HG02943 (cell line): ENCODE data around the gene C10orf67.

Source experiments
- ATAC-seq: cut with Tn5 transposase; IDR thresholded peaks from one replicate; pipeline ENCODE4 v1.9.1; 2021; ENCODE audit warnings: mild to moderate bottlenecking, low read depth, moderate library complexity; ENCODE audit not compliant: unreplicated experiment

C10orf67 gene

DNA sequence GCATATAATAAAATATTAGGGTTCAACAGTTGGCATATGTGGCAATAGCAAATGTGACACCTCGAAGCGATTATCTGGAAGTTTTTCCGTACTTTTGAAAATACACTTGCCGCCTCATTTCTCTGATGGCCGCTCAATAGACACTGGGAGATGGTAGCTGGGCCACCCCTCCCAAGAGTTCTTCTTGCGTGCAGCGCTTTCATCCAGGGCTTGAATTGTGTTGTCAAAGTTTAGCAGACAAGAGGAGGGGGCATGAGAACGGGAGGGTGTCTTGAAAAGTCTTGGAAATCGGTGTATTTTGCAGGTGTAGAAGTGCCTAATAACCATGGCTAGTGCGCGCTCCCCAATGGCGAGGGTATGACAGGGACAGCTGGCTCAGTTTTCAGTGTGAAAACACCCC lies 144.0 kb downstream of the C10orf67 start:
- no peak for ATAC-seq

DNA sequence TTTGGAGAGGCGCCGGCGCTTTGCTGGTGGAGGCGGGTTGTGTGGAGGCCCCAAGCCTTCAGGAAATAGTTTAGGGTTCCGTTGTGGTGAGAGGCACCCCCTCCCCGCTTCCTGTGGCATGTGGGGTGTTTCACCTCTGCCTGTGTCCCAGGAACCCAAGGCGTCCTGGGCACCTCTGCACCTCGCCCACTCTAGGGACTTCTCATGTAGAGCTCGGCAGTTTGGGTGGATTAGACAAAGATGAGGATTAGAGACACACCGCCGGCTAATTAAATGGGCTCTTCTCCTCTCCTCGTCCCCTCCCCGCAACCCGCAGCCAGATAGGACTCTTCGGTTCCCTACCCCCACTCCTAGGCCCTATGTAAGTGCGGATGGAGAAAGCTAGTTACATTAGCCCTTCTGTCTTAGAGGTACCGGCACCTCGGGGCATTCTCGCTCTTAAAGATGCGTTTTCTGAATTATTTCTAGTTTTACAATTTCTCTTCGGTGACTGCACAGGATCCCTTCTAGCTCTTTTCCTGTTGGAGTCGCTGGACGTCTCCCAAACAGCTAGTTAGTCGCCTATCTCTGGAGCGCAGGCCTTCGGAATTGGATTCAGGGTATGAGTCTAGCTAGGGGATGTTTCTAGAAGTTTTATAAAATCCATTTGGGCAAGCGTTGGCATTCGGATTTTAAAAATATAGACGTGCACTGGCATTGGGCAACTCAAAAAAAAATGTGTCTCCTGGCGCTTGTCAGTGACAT lies 144.7 kb downstream of the C10orf67 start:
- ATAC-seq, result no peak

DNA sequence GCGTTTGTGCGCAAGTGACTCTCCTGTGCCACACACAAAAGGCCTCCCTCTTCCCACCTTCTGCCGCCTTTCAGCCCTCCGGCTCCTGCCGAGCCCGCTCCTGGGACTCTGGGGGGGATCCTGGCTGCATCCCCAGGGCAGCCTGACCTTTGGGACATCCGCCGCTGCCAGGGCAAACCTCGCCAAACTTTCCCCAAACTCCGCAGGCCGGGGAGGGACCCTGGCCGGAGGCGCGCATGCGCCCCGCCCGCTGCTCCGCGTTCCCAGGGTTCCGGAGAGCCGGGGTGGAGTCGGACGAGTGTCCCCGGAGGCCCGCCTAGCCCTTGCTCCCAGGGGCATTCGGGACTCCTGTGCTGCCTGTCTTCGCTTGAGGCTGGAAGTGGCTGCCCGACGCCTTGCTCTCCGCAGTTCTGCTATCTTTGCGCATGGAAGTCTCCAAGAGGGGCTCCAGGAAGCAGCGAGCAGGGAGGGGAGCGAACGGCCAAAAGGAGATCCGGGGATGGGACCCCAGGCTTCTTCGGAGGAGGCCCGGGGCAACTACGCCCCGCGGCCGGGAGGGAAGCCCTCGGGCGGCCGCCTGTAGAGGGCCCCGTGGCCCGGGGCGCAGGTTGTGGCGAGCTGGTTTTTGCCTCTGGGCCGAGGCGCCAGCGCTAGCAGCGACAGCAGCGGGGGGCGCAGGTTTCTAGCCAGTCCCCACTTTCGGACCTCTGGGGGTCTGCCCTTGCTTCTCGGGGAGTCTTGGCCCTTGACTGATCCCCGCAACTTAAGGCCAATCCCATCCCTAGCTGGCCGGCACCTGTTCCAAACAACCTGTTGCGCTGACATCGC lies 145.4 kb downstream of the C10orf67 start:
- no peak for ATAC-seq

DNA sequence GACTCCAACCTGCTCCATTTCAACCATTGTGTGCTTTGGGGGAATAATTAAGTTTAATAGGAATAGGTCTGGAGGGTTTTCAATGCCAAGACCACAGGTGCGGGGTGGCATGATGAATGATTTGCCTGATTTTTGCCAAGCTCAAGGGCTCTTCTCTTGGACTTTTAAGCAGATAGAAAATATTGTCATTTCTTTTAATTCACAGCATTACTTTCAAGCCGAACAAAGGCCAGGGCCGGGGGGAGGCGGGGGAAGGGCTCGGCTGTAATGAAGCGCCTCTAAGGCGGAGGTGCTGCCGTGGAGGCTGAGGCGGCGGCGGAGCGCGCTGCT lies 146.0 kb downstream of the C10orf67 start:
- no peak for ATAC-seq

DNA sequence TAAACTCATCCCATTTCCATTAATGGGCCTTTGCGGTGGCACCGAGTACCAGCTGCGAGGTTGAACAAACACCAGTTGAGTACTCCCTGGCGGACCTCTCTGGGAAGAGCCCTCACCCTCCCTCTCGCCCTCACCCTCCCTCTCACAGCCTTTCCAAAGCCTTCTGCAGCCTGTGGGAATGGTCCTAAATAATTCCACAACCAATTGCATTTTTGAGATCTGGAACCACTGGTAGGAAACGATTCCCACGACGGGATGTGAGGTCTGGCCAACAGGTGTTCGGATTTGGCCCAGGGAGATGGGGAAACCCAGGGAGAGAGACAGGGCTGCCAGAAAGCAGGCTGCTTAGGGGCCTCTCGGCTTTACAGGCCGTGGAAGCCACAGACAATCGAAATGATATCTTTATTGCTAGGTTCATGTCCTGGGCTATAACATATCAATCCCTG lies 147.2 kb downstream of the C10orf67 start:
- ATAC-seq, result no peak

DNA sequence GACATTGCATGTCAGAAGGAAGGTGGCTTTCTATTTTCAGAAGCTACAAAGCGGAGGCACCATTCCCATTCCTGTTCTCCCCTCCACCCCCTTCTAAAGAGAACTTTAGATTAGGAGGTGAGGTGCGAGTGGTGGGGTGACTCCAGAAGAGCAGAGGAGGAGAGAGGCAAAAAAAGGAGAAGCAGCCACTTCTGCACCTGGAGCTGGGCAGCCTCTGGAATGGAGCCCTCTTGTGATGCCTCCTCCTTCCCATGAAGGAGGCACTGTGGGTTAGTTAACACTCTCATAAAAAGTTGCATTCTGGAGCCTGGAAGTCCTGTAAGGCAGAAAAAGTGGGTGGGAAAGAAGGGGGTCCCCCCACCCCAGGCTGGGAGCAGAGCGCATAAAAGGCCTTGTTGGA lies 147.7 kb downstream of the C10orf67 start:
- ATAC-seq, result no peak

DNA sequence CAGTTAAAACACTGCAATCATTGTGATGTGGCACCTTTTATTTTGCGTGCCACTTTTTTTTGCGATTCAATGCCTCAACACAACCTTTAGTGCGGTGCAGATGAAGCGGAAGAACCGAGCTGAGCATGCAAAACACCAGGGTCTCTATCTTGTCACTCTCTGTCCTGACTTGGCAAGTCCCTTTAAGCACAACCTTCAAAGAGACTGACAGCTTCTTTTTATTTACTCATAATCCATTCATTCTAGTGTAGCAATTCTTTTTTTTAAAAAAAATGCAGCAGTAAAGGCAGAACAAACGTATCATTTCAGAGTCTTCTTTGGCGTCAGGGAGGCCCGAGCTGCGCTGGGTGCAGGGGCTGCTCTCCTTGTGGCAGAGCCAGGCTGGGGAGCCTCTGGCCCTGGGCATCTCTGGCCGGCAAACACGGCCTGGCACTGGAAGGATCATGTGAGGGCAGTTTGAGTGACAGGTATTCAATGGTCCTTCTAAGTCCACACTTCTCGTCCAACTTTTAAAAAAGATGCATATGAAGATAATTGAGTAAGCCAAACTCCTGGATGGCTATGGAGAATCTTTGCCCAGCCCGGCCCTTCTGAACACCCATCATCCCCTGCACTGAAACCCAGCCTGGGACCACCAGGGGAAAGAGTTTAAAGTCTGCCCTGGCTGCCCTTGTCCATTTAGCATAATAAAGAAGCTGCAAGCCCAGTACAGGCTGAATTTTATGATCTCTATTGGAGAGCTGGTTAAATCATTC lies 148.6 kb downstream of the C10orf67 start:
- ATAC-seq, result no peak

DNA sequence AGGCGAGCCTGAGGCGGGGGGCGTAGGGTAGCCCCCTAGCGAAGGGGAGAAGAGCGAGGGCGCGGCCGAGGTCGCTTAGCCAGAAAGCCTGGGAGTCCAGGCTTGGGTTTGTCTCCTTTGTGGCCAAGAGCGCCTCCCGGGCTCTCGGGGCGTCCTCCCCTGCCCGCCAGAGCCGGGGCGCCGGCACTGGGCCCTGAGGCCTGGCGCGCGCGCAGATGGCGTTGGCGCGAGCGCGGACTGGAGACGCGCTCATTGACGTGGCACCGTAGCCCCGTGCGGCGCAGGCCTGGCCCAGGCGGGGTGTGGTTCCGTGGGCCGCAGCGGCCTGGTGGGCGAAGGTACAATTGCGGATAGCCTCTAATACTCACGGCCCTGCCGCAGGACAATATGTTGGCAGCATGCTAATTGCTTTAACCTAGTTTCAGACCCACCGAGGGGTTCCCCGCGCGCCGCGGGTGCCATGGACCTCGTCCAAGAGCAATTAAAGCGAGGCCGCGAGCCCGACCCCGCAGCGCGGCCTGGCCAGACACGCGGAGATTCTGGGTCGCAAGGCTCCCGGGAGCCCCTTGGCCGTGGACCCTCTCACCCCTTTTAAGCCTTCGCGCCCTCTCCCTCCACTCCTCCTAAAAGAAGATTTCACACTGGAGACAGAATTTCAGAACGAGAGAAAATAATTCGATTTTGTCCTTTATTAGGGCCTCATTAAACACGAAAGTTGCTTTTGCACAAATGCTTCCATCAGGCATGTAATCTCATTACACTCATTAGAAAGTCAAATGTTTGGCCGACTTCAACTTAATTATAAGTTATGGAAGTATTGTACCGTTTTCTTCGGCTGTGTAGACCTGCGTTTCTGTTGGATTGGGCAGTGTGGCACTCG lies 149.4 kb downstream of the C10orf67 start:
- ATAC-seq, result no peak

DNA sequence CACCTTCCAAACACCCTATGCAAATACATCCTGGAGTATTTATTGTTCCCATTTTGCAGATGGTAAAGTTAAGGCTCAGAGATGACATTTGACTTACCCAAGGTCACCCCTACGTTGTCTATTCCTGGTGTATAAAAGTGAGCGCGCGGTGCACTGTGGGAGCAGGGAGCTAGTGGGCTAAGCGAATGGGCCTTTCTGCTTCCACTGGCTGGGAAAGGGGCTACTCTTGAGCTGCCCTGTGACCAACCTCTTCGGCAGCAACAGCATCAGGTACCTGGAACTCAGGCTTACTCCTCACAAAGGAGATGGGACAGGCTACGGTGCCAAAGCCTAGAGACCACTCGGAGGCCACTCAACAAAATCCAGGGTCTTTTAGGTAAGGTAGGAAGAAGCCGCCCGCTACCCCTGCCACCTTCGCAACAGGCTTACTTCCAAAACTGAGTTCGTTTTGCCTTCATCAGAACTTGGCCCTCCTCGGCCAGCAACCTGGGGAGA lies 150.1 kb downstream of the C10orf67 start:
- no peak for ATAC-seq

DNA sequence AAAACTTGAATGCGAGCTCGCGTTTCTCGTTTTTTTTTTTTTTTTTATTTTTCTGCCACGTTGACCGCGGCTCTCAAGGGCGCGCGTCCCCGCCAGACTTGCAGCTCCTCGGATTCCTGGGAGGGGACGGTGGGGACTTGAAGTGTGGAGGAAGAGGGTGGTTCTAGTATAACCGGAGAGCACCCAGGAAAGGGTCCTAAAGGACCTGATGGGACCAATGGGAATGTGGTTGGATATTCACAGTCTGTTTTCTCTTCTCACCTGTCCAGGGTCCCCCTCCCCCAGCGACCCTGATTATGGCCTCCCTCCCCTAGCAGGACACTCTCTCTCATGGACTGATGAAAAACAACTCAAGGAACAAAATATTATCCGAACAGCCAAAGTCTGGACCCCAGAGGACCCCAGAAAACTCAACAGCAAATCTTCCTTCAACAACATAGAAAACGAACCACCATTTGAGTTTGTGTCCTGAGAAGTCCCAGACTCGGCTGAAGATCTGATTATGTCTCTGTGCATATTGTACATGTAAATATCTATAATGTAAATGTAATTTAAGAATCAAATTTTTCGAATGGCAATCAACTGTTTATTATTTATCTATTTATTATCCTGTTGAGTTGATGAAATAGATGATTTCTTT lies 151.0 kb downstream of the C10orf67 start:
- no peak for ATAC-seq

DNA sequence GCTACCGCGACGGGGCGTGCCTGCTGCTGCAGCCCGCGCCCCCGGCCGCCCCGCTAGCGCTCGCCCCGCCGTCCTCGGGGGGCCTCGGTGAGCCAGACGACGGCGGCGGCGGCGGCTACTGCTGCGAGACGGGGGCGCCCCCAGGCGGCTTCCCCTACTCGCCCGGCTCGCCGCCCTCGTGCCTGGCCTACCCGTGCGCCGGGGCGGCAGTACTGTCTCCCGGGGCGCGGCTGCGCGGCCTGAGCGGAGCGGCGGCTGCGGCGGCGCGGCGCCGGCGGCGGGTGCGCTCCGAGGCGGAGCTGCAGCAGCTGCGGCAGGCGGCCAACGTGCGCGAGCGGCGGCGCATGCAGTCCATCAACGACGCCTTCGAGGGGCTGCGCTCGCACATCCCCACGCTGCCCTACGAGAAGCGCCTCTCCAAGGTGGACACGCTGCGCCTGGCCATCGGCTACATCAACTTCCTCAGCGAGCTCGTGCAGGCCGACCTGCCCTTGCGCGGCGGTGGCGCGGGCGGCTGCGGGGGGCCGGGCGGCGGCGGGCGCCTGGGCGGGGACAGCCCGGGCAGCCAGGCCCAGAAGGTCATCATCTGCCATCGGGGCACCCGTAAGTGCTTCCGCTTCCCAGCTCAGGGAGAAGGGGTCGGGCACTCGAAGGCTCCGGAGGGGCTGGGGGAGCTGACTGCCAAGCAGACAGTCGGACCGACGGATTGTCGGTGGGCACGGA lies 151.7 kb downstream of the C10orf67 start:
- ATAC-seq, result no peak

DNA sequence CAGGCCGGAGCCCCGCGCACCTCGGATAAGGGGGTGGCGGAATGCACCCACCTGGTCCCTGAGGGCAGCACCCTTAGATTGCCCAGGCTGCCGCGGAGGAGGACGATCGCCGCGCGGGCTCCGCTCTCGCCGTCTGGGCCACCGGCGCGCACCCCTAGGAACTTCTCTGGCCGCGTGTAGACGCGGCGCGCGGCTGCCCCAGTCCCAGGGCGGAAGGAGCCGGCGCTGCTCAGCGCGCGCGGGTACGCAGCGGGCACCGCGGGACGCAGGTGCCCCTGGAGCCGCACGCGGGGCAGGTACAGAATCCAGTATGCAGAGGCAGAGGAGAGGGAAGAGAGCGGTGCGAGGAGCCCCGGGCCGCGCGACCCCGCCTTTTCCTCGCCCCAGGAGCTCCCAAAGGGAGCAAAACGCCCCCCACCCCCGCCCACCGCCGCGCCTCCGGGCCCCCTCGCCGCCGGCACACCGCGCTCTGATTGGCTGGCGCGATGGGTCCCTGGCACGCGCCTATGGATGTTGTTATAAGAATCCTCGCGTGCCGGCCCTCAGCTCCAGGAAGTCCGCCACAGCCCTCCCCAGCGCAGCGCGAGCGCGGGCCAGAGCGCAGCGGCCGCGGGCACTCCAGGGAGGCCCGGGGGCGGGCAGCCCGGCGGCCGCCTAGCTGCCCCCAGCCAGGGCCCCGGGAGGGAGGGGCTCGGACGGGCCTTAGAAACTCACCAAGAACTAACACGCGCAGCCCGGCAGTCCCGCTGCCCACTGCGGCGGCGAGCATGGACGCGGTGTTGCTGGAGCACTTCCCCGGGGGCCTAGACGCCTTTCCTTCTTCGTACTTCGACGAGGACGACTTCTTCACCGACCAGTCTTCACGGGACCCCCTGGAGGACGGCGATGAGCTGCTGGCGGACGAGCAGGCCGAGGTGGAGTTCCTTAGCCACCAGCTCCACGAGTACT lies 152.6 kb downstream of the C10orf67 start, which contains the start of gene PTF1A:
Gene PTF1A (plus strand): TSS at position 549 of the 948 bp plus-strand sequence. CDS start 219 bp downstream, at position 768.
- no peak for ATAC-seq

DNA sequence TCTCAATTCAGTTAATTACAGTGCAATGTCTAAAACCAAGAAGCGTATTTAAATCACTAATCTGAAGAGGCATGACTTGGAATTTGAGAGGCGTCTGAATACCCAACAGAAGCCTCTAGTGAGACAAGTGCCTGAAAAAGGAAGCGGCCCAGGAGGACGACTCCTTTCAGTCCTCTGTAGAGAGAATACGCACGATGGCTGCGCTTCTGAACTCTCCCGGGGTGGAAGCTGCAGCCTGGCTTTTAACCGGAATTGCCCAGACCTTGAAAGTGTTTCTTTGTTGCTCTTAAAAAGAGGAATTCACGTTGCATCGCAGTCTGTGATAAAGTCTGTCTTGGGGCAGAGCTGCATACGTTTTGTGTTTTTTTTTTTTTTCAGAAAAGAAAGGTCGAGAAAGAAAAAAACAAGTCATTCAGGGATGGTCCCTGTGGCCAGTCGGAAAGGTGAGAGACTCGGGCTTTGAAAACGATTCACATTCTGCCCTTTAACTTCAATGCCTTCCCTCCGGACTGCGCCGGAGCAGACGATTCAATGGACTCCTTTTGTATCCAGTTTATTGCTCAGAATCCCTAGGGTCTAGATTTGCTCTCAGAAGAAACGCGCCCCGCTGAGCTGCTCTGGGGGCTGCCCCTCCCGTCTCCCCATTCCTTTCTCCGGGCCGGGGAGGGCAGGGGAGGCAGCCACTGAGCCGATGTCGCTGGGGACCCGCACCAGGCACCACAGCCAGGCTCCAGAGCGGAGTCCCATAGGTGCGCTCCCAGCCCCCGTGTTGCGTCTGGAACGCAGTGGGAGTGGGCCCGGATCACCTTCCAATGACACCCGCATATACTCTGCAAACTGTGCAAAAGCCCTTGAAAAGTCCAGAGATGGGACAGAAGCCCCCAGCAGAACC lies 153.5 kb downstream of the C10orf67 start:
- ATAC-seq, result no peak

DNA sequence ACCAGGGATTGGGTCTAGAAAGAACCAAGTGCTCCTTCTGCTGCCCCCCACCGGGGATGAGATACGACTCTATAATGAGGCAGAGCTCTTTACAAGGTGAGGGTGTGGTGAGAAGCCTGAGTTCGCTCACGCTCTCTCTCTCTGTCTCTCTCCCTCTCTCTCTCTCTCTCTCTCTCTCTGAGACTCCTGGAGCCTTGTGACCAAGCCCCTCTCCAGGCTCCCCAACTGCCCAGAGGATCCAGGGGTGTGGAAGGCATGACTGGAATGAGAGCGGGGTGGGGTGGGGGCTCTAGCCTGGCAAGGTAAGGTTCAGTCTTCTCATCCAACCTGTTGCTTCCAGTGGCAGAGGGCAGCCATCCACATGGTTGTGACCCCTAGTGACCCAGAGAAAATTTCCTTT lies 155.6 kb downstream of the C10orf67 start:
- no peak for ATAC-seq

DNA sequence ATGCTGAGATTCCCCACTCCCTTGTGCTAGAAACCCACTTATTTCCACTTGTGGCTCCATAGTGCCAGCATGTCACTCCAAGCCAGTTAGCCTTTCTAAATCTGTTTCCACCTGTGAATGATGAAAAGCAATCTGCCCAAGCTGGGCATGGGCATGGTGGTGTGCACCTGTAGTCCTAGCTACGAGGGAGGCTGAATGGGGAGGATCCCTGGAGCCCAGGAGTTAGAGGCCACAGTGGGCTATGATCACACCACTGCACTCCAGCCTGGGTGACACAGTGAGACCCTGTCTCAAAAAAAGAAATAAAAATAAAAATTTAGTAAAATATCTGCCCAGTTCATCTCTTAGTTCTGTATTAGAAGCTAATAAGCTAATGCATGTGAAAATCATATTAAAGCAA lies 157.4 kb downstream of the C10orf67 start:
- no peak for ATAC-seq

DNA sequence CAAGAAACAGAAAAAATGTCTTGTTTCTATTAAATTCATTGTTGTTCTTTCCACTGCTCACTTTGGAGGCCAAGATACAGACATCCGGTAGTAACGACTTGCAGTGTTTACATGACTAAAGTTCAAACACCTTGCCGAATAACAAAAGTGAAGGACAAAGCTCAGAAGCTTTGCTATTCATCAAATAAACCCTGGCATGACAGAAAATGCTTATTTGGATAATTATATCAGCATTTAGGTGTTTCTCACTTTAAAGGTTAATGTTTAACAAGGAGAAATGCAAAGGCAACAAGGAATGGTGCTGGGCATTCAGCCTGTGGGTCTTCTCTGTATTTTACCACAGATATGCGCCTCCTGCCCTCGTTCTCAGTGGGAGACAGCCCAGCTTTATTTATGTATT lies 157.9 kb downstream of the C10orf67 start:
- no peak for ATAC-seq

DNA sequence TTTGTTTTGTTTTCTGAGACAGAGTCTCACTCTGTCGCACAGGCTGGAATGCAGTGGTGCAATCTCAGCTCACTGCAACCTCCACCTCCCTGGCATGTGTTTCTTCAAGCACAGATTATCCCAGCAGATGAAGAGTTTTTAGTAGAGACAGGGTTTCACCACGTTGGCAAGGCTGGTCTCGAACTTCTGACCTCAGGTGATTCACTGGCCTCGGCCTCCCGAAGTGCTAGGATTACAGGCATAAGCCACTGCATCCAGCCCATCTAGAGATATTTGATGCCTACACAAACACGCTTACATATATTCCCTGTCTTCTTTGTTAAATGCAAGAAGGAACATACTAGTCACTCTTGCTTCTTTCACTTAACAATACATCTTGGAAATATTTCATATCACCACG lies 158.4 kb downstream of the C10orf67 start:
- ATAC-seq, result no peak
